HepG2 (cell line): ENCODE data around the gene CA14. TPM values are rescaled to one million over a fixed set of nuclear protein-coding genes. Genes with fewer than 3 reads are reported as not detected.

Experiments used
- E2F1 ChIP-seq: sonication (generic); formaldehyde crosslinking; IDR thresholded peaks from 2 replicates; pipeline ENCODE4 v1.5.0; 2020; ENCODE audit warnings: missing genetic modification reagents
- HDAC2 ChIP-seq: sonication (generic); formaldehyde crosslinking; IDR thresholded peaks from 2 replicates; pipeline ENCODE4 v1.4.0; 2020; ENCODE audit warnings: missing genetic modification reagents
- HNF4A ChIP-seq: sonication (generic); formaldehyde crosslinking; IDR thresholded peaks from 2 replicates; pipeline ENCODE4 v1.4.0; 2020; ENCODE audit warnings: missing genetic modification reagents
- MAFF ChIP-seq: IDR thresholded peaks from 2 replicates; pipeline ENCODE4 v1.6.1; 2011; ENCODE audit warnings: low read depth, low read length, improper control_type of control experiment
- MED13 ChIP-seq: sonication (generic); formaldehyde crosslinking; IDR thresholded peaks from 2 replicates; pipeline ENCODE4 v1.5.0; 2020; ENCODE audit warnings: missing genetic modification reagents
- MTA3 ChIP-seq: sonication (generic); formaldehyde crosslinking; IDR thresholded peaks from 2 replicates; pipeline ENCODE4 v1.4.0; 2020; ENCODE audit warnings: missing genetic modification reagents
- MYC ChIP-seq: sonication (generic); formaldehyde crosslinking; IDR thresholded peaks from 2 replicates; pipeline ENCODE4 v1.9.0; 2021; ENCODE audit warnings: missing genetic modification reagents, borderline replicate concordance
- PAXIP1 ChIP-seq: sonication (generic); formaldehyde crosslinking; conservative IDR thresholded peaks from 2 replicates; pipeline ENCODE4 v1.4.0; 2020; ENCODE audit warnings: mild to moderate bottlenecking, missing genetic modification reagents, moderate library complexity
- POLR2AphosphoS5 ChIP-seq: IDR thresholded peaks from 2 replicates; pipeline ENCODE4 v1.6.1; 2012; ENCODE audit warnings: low read depth, low read length
- YEATS4 ChIP-seq: sonication (generic); formaldehyde crosslinking; IDR thresholded peaks from 2 replicates; pipeline ENCODE4 v1.4.0; 2020; ENCODE audit warnings: missing genetic modification reagents, borderline replicate concordance
- polyA plus RNA-seq, 8 experiments: library from polyadenylated mRNA; depleted of rRNA in 3 of 8; stranded (reverse) in 7 of 8; unstranded in 1 of 8; fragments of >200 nt; fragmentation: Illumina TruSeq in 4 of 8; extraction: Trizol in 4 of 8; gene quantifications; 2 replicates each; pipeline versions ENCODE4 v1.2.1 to v1.2.3, GENCODE V29; 2011 to 2016; ENCODE audit warnings: low read depth in 4 of 8, missing spikeins in 1 of 8, mixed read lengths in 1 of 8; ENCODE audit not compliant: insufficient read depth in 1 of 8
- total RNA-seq, 5 experiments: library from RNA; depleted of rRNA; stranded (reverse); fragments of >200 nt; fragmentation: Illumina TruSeq; extraction: Trizol; gene quantifications; 2 replicates each; pipeline ENCODE4 v1.2.3, GENCODE V29; 2016; ENCODE audit warnings: low read depth in 1 of 5
- TF ChIP-seq, protein P1 (sequence below): sonication (generic); formaldehyde crosslinking; IDR thresholded peaks from 2 replicates; pipeline ENCODE4 v1.9.0; 2022; ENCODE audit warnings: low read depth, missing genetic modification reagents
- TF ChIP-seq, protein P2 (sequence below): IDR thresholded peaks from 2 replicates; pipeline ENCODE4 v1.6.1; 2016; ENCODE audit warnings: low read depth

Gene CA14
- total and polyA plus RNA-seq, 2 of the 13 experiments (the other 11 are each of a cell fraction or from before 2014, with no cell fraction given) = 2.4 to 8.5 TPM

DNA sequence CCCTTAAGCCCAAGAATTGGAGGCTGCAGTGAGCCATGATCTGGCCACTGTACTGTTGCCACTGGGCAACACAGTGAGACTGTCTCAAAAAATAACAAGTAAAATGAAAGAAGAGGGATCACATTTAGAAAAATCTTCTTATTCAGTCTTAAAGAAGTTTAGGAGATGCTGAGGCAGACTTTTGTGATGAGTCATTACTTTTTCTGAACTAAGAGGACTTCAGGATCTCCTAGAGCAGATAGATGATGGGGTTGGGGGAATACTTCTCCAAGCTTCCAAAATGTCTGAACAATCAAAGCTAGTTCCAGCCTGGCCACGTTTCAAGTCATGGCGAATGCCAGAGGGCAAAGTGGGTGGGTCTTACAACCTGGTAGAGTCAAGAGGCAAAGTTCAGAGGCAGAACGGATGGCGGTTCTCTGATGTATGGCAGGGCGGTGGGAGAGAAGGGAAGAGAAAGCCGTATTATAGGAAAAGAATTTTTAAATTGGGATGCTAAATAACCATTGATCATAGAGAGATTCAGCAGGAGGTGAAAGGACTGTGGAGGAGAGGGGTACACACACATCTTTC is 22.6 kb downstream of the CA14 start (continued):
- TF ChIP-seq MAFF (peak; percentile 67; the same call in 1 of the 2 replicates), E2F1 (CRISPR knock-in tag) (peak; percentile 33; the same call in 1 of the 2 replicates), HDAC2 (CRISPR knock-in tag) (peak; percentile 29; the same call in 1 of the 2 replicates), YEATS4 (CRISPR knock-in tag) (0 out of 2 replicates have a peak, but pooled peaks have one; percentile 47), POLR2AphosphoS5 (peak; percentile 50; the same call in 1 of the 2 replicates), HNF4A (peak; percentile 79), PAXIP1 (CRISPR knock-in tag) (peak; percentile 43; the same call in 1 of the 2 replicates), MTA3 (no peak), MYC (CRISPR knock-in tag) (peak; percentile 37; the same call in 1 of the 2 replicates), MED13 (0 out of 2 replicates have a peak, but pooled peaks have one; percentile 34)
- TF ChIP-seq, protein P1, sequence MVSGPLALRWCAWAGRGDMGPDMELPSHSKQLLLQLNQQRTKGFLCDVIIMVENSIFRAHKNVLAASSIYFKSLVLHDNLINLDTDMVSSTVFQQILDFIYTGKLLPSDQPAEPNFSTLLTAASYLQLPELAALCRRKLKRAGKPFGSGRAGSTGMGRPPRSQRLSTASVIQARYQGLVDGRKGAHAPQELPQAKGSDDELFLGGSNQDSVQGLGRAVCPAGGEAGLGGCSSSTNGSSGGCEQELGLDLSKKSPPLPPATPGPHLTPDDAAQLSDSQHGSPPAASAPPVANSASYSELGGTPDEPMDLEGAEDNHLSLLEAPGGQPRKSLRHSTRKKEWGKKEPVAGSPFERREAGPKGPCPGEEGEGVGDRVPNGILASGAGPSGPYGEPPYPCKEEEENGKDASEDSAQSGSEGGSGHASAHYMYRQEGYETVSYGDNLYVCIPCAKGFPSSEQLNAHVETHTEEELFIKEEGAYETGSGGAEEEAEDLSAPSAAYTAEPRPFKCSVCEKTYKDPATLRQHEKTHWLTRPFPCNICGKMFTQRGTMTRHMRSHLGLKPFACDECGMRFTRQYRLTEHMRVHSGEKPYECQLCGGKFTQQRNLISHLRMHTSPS = 0 out of 2 replicates have a peak, but pooled peaks have one; percentile 25
- TF ChIP-seq, protein P2, sequence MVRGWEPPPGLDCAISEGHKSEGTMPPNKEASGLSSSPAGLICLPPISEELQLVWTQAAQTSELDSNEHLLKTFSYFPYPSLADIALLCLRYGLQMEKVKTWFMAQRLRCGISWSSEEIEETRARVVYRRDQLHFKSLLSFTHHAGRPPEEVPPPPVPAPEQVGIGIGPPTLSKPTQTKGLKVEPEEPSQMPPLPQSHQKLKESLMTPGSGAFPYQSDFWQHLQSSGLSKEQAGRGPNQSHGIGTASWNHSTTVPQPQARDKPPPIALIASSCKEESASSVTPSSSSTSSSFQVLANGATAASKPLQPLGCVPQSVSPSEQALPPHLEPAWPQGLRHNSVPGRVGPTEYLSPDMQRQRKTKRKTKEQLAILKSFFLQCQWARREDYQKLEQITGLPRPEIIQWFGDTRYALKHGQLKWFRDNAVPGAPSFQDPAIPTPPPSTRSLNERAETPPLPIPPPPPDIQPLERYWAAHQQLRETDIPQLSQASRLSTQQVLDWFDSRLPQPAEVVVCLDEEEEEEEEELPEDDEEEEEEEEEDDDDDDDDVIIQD (CRISPR knock-in tag) = peak; percentile 53; the same call in 1 of the 2 replicates
